ENCODE results near the gene CPNE8.
A peak's percentile ranks its signal among the peaks of the same experiment; 100 is the strongest.

Gene CPNE8

GRCh38 chr12:38907201-38907923 lies 2.0 kb upstream of the CPNE8 start:
- Histone ChIP-seq H3K9ac (ENCODE audit: low read depth, low read length) (peak overlapping the region; percentile 86), H3K9me3 (ENCODE audit: control insufficient read depth, insufficient read depth, low read length) (no peaks in the 10 kb centered on the region), H3K4me1 (ENCODE audit: insufficient read depth, low read length) (peaks cover 10% of the 10 kb centered on the region), H3K36me3 (ENCODE audit: insufficient read depth, low read length) (no peaks in the 10 kb centered on the region)

- H3K4me1 ChIP-seq (ENCODE audit: insufficient read depth, low read length) = peaks cover 10% of the 10 kb centered on the region
- peak overlapping the region; percentile 86 for H3K9ac ChIP-seq (ENCODE audit: low read depth, low read length)
- no peaks in the 10 kb centered on the region for H3K36me3 ChIP-seq (ENCODE audit: insufficient read depth, low read length)
- H3K9me3 ChIP-seq (ENCODE audit: control insufficient read depth, insufficient read depth, low read length) = no peaks in the 10 kb centered on the region
These were observed 1.2 kb upstream of the CPNE8 start for GRCh38 chr12:38906482-38907200.

- Histone ChIP-seq H3K9ac (ENCODE audit: low read depth, low read length) (peak overlapping the region; percentile 86), H3K36me3 (ENCODE audit: insufficient read depth, low read length) (no peaks in the 10 kb centered on the region), H3K4me1 (ENCODE audit: insufficient read depth, low read length) (peaks cover 10% of the 10 kb centered on the region), H3K9me3 (ENCODE audit: control insufficient read depth, insufficient read depth, low read length) (no peaks in the 10 kb centered on the region)
These were observed 583 bp downstream of the CPNE8 start for GRCh38 chr12:38904537-38905479.

- H3K4me1 ChIP-seq (ENCODE audit: insufficient read depth, low read length) = peaks cover 13% of the 10 kb centered on the region
- peak overlapping the region; percentile 86; the same call in 1 of the 2 replicates for H3K9ac ChIP-seq (ENCODE audit: low read depth, low read length)
- H3K9me3 ChIP-seq (ENCODE audit: control insufficient read depth, insufficient read depth, low read length) = no peaks in the 10 kb centered on the region
- H3K36me3 ChIP-seq (ENCODE audit: insufficient read depth, low read length) = no peaks in the 10 kb centered on the region
These were observed 1.8 kb downstream of the CPNE8 start for GRCh38 chr12:38903596-38903995.

GRCh38 chr12:38898001-38898684 lies 7.2 kb downstream of the CPNE8 start:
- no peaks in the 10 kb centered on the region for H3K36me3 ChIP-seq (ENCODE audit: insufficient read depth, low read length)
- H3K9me3 ChIP-seq (ENCODE audit: control insufficient read depth, insufficient read depth, low read length) = no peaks in the 10 kb centered on the region
- no peak overlapping the region for H3K9ac ChIP-seq (ENCODE audit: low read depth, low read length)
- peaks cover 12% of the 10 kb centered on the region for H3K4me1 ChIP-seq (ENCODE audit: insufficient read depth, low read length)

GRCh38 chr12:38895446-38895845 lies 9.9 kb downstream of the CPNE8 start:
- peaks cover 9% of the 10 kb centered on the region for H3K9me3 ChIP-seq (ENCODE audit: control insufficient read depth, insufficient read depth, low read length)
- peaks cover 12% of the 10 kb centered on the region for H3K4me1 ChIP-seq (ENCODE audit: insufficient read depth, low read length)
- H3K9ac ChIP-seq (ENCODE audit: low read depth, low read length) = no peak overlapping the region
- peaks cover 4% of the 10 kb centered on the region; the same call in 1 of the 2 replicates for H3K36me3 ChIP-seq (ENCODE audit: insufficient read depth, low read length)

- Histone ChIP-seq H3K36me3 (ENCODE audit: insufficient read depth, low read length) (peaks cover 4% of the 10 kb centered on the region; the same call in 1 of the 2 replicates), H3K9ac (ENCODE audit: low read depth, low read length) (no peak overlapping the region), H3K4me1 (ENCODE audit: insufficient read depth, low read length) (peaks cover 4% of the 10 kb centered on the region; the same call in 1 of the 2 replicates), H3K9me3 (ENCODE audit: control insufficient read depth, insufficient read depth, low read length) (peaks cover 11% of the 10 kb centered on the region)
These were observed 12.4 kb downstream of the CPNE8 start for GRCh38 chr12:38892976-38893375.

GRCh38 chr12:38892087-38892786 lies 13.2 kb downstream of the CPNE8 start:
- Histone ChIP-seq H3K4me1 (ENCODE audit: insufficient read depth, low read length) (no peaks in the 10 kb centered on the region), H3K9me3 (ENCODE audit: control insufficient read depth, insufficient read depth, low read length) (peaks cover 11% of the 10 kb centered on the region), H3K36me3 (ENCODE audit: insufficient read depth, low read length) (peaks cover 4% of the 10 kb centered on the region; the same call in 1 of the 2 replicates), H3K9ac (ENCODE audit: low read depth, low read length) (no peak overlapping the region)

GRCh38 chr12:38890102-38890855 lies 15.1 kb downstream of the CPNE8 start:
- peaks cover 4% of the 10 kb centered on the region; the same call in 1 of the 2 replicates for H3K36me3 ChIP-seq (ENCODE audit: insufficient read depth, low read length)
- H3K9ac ChIP-seq (ENCODE audit: low read depth, low read length) = no peak overlapping the region
- no peaks in the 10 kb centered on the region for H3K4me1 ChIP-seq (ENCODE audit: insufficient read depth, low read length)
- peaks cover 12% of the 10 kb centered on the region for H3K9me3 ChIP-seq (ENCODE audit: control insufficient read depth, insufficient read depth, low read length)

GRCh38 chr12:38889297-38889815 lies 16.0 kb downstream of the CPNE8 start:
- Histone ChIP-seq H3K36me3 (ENCODE audit: insufficient read depth, low read length) (peaks cover 4% of the 10 kb centered on the region; the same call in 1 of the 2 replicates), H3K4me1 (ENCODE audit: insufficient read depth, low read length) (no peaks in the 10 kb centered on the region), H3K9ac (ENCODE audit: low read depth, low read length) (no peak overlapping the region), H3K9me3 (ENCODE audit: control insufficient read depth, insufficient read depth, low read length) (peaks cover 13% of the 10 kb centered on the region)

GRCh38 chr12:38887770-38888169 lies 17.6 kb downstream of the CPNE8 start:
- Histone ChIP-seq H3K9ac (ENCODE audit: low read depth, low read length) (no peak overlapping the region), H3K9me3 (ENCODE audit: control insufficient read depth, insufficient read depth, low read length) (peaks cover 13% of the 10 kb centered on the region), H3K36me3 (ENCODE audit: insufficient read depth, low read length) (peaks cover 4% of the 10 kb centered on the region; the same call in 1 of the 2 replicates), H3K4me1 (ENCODE audit: insufficient read depth, low read length) (no peaks in the 10 kb centered on the region)

GRCh38 chr12:38886931-38887330 lies 18.5 kb downstream of the CPNE8 start:
- Histone ChIP-seq H3K9ac (ENCODE audit: low read depth, low read length) (no peak overlapping the region), H3K4me1 (ENCODE audit: insufficient read depth, low read length) (no peaks in the 10 kb centered on the region), H3K36me3 (ENCODE audit: insufficient read depth, low read length) (no peaks in the 10 kb centered on the region), H3K9me3 (ENCODE audit: control insufficient read depth, insufficient read depth, low read length) (peaks cover 7% of the 10 kb centered on the region)

All from ES-I3 (cell line).